ENCODE measurements around the gene ACSS1.

ACSS1 gene

GRCh38 chr20:25077610-25078169 is 19.8 kb upstream of the ACSS1 start:
- no peak for DNase-seq

DNA sequence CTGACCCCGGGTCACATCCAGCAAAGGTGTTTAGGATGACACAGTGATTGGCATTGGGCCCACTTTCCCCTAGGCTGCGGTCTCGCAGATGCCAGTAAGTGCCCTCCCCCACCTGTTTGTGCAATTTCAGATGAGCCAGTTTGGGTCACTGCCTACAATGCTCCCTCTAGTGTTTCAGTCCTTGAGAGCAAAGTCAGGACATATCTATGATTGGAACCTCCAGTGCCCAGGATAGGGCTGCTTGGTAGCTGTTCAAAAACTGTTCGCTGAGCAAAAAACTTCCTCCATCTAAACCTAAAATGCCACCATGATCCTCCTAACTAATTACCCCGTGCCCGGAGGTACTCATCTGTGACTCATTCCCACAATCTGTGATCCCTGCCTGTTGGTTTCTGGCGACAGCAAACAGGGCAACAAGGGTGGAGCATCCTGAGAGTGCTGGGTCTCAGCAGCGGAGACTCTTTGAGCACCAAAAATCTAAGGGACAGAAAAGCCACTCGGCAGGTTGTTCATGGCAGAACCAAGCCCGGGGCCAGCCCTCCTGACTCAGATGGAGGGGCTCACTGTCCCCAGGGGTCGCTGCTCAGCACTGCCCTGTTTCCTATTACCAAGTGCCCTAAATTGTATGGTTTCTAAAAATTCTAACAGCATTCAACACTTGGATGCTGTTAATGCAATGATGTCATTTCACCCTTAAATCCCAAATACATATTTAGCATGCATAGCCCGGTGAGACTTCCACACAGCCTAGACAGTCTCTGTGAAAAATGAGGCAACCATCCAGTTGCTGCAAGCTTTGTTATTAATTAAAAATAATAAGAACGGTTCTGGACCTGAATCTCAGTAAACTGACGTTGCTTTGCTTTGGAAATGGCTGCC is 19.0 kb upstream of the ACSS1 start:
- no peak for DNase-seq

DNA sequence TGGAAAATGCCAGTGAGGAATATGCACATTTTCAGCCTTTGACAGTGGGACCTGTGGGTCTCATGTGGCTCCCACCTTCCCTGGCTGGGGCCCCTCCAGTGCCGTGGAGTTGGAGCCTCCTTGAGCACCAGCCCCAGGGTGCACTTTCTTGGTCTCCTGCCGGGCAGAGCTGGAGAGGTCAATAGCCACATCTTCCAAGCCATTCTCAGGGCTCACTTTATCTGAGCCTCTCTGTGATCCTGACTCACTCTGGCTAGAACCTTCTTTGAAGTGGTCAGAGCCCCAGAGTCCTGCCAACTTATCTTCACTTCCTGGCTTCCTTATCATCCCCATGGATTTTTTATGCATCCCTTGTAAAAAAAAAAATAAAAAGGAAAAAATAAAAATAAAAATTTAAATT is 18.3 kb upstream of the ACSS1 start:
- no peak for DNase-seq

- no peak for DNase-seq
These were observed 15.6 kb upstream of the ACSS1 start for GRCh38 chr20:25073544-25073943.

- DNase-seq: no peak
These were observed 14.4 kb upstream of the ACSS1 start for GRCh38 chr20:25072226-25072811.

- no peak for DNase-seq
These were observed 13.8 kb upstream of the ACSS1 start for GRCh38 chr20:25071734-25072133.

DNA sequence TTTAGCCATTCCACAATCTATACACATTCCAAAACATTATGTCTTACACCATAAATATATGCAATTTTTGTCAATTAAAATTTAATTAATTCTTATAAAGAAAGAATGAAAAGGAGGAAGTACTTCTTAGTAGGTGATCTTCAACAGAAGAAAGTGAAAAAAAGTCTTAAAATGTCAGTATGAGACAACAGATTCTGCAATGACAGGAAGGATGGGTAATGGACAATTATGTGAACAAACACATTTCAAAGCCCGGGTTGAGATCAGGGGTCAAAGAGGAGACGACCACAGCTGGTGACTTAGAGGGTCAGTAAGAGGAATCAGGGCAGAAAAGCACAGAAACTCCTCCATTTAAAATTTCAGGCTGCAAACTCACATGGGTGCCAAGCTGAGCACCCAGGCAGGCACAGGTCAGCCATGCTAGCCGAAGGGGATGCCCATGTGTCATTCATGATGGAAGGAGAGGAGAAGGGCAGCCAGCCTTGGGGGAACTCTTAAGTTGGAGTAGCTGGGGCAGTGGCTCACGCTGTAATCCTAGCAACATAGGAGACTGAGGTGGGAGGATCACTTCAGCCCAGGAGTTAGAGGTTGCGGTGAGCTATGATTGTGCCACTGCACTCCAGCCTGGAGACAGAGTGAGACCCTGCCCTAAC is 13.0 kb upstream of the ACSS1 start:
- no peak for DNase-seq

DNA sequence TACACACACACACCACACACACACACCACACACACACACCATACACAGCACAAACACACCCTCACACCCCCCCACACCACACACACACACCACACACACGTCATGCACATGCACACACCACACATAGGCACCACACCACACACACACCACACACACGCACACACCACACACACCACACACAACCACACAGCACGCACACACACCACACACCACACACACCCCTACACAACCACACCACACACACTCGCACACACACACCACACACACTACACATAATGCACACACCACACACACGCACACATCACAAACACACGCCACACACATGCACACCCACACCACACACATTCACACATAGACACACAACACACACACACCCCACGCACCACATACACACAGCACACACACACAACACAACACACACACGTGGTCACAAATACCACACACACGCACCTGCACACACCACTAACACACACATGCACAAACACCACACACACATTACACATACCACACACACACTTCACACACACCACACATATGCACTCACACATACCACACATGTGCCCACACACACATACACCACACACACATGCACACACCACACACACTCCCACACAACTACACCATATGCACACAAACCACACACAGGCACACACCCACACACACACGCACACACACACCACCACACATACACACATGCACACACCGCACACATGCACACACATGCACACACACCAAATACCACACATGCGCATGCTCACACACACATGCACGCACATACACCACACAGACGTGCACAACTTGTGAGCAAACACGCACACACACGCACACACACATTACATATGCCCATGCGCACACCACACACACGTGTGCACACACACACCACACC is 9.4 kb upstream of the ACSS1 start:
- no peak for DNase-seq

GRCh38 chr20:25066386-25066785 is 8.4 kb upstream of the ACSS1 start:
- DNase-seq: no peak

GRCh38 chr20:25065625-25066338 is 7.8 kb upstream of the ACSS1 start:
- DNase-seq: peak; percentile 83

DNA sequence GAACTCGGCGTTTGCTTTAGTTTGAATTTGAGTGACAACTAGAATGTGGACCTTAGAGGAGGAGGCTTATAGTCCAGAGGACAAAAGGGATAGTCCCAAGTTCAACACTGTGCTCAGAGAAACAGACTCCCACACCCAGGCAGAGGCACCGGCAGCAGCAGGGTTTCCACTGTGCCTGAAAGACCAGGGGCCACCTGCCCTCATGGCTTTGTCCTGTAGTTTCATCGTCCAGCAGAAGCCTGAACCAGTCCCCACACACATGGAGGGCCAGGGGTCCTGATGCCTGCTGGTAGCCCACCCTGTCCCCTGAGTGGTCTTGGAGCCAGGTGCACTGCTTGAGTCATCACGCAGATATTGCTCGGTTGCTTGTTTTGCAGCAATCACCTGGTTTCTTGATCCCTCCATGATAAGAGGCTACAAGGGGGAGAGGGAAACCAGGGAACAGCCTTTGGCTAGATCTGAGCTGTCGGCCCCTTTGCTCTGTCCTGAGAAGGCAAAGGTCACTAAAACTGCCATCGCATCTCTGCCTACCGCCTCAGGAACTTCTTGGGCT is 7.2 kb upstream of the ACSS1 start:
- DNase-seq: no peak

DNA sequence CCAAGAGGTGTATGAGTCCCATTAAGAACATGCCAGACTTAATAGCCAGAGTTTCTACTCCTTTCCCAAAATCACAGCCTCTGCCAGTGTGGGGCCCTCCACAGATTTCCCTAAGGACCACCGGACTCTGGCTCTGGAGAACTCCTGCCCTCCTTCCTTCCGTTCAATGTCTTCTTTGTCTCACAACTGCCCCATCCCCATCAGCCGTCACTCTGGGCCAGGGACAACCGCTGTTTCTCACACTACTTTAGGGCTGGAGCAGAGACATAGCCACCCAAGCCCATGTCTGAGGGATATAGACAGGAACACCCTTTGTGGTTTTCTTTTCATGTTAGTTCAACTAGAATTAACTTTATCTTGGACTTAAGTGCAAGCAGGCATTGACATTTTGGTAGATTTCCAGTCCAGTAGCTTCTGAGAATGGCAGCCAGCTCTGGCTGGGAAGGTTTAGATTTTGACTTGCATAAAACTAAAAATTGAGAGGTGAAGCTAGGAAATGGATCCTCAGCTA is 6.7 kb upstream of the ACSS1 start:
- no peak for DNase-seq

DNA sequence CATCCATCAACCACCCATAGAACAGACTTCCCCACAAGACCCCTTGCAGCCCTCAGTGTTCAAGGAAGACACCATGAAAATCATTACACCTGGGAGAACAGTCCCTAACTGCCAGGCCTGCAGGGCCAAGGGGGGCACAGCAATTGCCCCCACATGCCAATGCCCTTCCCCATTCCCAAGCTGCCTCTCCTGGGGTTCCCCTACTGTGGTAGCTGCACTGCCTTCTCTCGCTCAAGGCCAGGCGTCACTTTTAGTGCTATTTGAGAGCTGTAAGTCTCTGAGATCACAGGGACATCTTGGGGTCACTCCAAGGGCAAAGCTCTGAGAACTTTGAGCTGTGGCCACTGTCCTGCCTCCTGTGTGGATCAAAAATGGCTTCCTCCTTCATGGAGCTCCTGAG is 6.0 kb upstream of the ACSS1 start:
- DNase-seq: no peak

DNA sequence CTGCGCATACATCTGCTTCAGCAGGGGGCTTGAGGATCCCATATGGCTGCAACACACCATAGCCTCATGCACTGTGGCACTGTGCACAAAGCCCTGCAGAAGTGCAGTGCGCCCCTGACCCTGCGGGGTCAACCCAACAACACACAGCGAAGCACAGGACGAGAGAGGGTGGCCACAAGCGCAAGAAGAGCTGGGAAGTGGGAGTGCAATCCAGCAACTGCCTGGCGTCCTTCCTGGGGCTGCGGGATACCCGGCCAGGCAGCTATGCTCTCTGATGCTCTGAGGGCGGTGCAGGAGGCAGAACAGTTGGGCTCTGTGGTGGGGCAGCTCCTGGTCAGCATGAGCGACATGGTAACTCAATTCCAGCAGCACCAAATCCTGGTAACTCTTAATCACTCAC is 5.6 kb upstream of the ACSS1 start:
- DNase-seq: no peak

GRCh38 chr20:25062841-25063240 is 4.9 kb upstream of the ACSS1 start:
- no peak for DNase-seq

GRCh38 chr20:25061821-25062530 is 4.0 kb upstream of the ACSS1 start:
- no peak for DNase-seq

GRCh38 chr20:25061103-25061799 is 3.3 kb upstream of the ACSS1 start:
- DNase-seq: no peak

GRCh38 chr20:25059866-25060465 is 2.0 kb upstream of the ACSS1 start:
- DNase-seq: no peak

All from CD4-positive, alpha-beta T cell treated with Interleukin-17A for 4 hours (primary cell).